ENCODE results near the gene SDK1.

- no peak for TF ChIP-seq CTCF (IDR thresholded peaks at IDR 0.05; ENCODE audit: low read depth, low read length)
- TF ChIP-seq POLR2A (IDR thresholded peaks at IDR 0.05; ENCODE audit: extremely low read depth, insufficient read length): no peak
- no peak for TF ChIP-seq MAX (IDR thresholded peaks at IDR 0.05; ENCODE audit: low read depth, low read length)
- TF ChIP-seq MYC (IDR thresholded peaks at IDR 0.05; ENCODE audit: low read depth, low read length): no peak
These were observed 739.3 kb downstream of the SDK1 start for GRCh38 chr7:4040109-4040928.

All from NB4 (cell line).